Measurements from ENCODE around the gene BRME1.

Gene BRME1

DNA sequence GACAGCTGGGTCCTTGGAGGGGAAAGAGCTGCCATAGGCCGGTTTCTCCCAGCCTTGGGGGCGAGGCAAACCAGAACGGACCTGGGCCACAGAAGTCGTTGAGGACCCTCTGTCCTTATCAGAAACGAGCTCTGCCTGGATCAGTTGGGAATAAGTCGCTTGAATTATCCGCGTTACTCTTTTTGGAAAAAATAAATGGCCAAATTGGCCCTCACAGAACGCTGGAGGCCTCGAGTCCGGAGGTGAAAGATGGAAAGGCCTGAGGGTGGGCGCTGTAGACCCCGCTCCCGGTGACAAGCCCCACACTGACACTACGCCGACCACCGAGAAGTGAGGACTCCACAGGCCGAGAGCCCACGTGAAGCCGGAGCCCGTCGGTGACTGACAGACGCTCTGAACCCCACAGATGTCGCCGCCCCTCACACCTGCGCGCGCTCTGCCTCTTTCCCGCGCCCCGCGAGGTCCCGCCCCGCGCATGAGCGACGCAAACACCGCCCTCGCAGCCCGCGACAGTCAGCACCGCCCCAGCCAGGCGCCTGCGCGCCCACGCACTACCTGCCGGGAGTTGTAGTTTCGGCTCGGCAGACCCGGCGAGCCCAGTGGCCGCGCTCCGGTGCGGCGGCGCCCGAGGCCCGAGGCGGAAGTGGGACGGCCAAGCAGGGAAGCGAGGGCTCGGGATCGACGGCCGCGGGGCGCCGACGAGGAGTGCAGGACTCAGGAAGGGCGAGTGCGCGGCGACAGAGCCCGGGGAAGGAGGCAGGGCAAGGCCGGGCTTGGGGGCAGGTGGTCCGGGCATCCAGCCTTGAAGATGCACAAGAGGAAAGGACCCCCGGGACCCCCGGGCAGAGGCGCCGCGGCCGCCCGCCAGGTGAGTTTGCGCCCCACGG, at the start of gene BRME1, which contains the start of gene CC2D1A:
Gene BRME1, minus strand, starts transcription at position 484 of the 887 bp plus-strand sequence. CDS start 1,225 bp downstream, outside the sequence.
Gene CC2D1A, plus strand, starts transcription at position 568 of the 887 bp plus-strand sequence. Its CDS starts 241 bp downstream, at position 809.
- DNase-seq: peak; percentile 82 to 91

- no peak for DNase-seq
Observed at GRCh38 chr19:13954185-13954584, 48.3 kb upstream of the BRME1 start.

DNA sequence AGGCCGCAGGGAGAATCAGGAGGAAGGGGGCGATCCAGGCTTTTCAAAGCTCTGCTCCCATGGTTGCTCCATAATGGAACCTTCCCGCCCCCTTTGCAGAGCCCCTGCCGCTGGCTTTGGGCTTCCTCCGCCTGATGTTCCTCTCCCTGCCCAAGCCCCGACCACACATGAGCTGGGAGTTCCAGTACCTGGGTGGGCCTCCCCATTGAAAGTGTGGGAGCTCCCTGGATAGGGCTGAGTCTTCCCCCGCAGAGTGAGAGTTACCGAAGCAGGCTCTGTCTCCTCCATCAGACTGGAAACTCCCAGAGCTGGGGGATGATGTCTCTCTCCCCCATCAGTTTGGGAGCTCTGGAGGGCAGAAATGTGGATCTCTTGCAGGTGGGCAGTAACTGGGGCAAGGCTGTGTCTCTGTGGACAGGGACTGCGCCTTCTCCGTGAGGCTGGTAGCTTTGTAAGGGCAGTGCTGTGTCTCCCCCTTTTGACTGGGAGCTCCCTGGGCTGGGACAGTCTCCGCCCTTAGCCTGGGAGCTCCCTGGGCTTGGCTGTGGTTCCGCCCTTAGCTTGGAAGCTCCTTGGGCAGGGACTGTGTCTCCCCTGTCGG, 47.1 kb upstream of the BRME1 start:
- peak; percentile 32 to 35 for DNase-seq

DNA sequence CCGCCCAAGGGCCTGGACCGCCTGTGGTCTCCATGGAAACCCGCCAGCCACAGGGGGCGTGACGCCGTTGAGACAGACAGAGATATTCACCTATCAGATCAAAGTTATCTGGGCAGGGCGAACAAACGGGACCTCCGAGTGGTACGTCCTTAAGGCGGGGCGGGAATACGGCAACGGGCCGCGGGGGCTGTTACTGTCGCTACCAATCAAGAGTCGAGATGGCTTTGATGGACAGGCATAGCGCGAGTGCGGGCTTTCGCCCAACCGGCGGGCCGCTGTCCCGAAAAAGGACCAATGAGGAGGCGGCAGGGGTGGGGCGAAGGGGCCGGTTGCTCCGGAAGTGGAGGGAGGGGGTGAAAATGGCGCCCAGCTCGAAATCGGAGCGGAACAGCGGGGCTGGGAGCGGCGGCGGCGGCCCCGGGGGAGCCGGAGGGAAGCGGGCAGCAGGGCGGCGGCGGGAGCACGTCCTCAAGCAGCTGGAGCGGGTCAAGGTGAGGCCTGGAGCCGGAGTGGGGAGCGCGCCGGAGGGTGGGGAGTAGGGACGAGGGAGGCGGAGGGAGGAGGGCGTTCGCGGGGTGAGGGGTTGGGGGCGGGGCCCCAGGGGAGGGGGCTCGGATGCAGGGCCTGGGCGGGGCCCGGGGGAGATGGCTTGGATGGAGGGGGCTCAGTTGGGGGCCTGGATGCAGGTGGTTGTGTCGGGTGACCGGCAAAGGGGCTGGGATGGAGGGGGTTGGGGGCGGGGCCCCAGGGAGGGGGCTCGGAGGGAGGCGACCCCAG, 46.4 kb upstream of the BRME1 start, which contains the start of gene DCAF15:
Gene DCAF15, plus strand, starts transcription at position 356 of the 777 bp plus-strand sequence. Its CDS starts 4 bp downstream, at position 360.
- peak; percentile 99 to 100 for DNase-seq

DNA sequence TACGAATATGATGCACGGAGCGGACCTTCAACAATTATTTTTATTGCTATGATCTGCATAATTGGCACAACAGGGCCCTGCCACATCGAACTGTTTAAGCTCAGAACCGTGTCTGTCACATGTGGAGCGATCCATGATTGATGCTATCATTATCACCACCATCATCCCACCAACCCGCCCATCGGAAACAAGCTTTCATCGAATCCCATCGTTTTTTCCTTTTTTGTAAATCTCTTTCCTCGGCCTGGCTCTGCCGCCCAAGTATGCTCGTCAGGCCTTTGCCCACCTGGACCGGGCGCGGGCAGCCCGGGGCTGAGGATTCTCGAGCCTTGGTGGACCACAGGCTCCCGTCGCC, 45.9 kb upstream of the BRME1 start:
- no peak for DNase-seq

DNA sequence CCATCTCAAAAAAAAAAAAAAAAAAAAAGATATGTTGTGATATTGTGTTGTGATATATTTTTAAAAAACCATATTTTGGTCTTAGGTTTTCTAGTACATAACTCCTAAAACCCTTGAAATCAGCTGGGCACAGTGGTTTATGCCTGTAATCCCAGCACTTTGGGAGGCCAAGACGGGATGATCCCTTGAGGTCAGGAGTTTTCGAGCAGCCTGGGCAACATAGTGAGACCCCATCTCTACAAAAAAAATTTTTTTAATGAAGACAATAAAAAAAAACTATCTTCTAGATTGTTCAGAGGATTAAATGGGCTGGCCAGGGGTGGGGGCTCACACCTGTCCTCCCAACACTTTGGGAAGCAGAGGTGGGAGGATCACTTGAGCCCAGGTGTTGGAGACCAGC, 45.1 kb upstream of the BRME1 start:
- no peak for DNase-seq

GRCh38 chr19:13946414-13946813, 40.5 kb upstream of the BRME1 start:
- no peak for DNase-seq

DNA sequence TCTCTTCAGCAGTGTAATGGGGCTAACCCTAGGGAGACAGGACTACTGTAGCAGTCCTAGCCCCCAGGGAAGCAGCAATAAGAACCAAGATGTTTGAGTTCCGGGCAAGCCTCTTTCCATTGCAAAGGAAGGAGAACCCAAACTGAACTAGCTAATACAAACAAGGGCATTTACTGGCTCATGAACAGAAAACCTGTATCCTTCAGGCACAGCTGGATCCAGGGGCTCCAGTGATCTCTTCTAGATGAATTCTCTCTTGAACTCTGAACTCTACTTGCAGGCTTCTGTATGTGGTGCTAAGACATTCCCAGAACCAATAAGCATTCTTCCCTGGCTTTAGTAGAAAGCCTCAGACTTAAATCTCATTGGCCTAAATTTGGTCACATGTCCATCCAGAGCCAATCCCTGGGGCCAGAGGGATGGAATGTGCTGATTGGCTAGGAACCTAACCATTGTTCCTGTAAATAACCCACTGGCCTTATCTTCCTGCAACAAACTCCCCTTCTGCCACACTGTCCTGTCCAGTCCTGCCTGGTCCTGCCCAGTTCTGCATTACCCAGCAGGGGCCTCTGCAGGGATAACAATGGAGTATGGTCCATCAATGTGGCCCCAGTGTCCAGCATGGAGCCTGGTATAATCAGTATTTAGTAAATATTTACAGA, 36.2 kb upstream of the BRME1 start:
- no peak for DNase-seq

DNA sequence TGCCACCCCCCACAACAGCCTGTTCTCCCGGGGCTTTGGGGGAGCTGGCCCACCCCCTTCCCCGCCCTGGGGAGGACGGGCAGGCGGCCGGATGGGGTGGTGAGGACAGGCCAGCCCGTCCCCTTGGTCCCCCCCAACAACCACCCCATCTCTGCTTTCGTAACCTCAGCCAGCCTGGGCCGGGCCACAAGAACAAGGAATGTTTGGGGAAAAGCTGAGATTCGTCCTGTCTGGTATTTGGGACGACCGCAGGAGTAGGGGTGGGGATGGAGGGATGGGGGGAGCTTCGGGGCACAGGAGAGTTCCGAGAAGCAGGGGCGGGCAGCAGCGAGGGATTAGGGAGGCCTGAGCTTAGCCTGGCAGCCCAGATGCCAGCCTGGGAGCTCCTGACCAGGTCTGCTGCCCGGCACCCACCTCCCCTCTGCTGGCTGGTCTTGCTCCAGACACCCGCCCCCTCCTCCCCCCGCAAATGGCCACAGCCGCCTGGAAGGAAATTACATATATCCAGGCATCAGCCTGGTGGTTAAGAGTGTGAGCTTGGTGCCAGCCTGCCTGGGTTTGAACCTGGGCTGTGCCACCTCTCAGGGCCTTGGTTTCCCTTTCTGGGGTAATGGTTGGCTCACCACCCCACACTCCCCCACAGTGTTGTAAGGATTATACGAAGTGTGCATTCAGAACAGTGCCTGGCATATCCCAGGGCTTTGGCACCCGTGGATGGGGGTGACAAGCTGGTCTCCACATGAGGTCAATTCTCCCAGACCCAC, 32.6 kb upstream of the BRME1 start, which contains the start of gene PODNL1:
Gene PODNL1, minus strand, starts transcription at position 117 of the 764 bp plus-strand sequence. CDS start 236 bp downstream, outside the sequence.
- no peak for DNase-seq

GRCh38 chr19:13937479-13938300, 31.8 kb upstream of the BRME1 start:
- DNase-seq: no peak

- no peak for DNase-seq
Observed at GRCh38 chr19:13935765-13936510, 30.0 kb upstream of the BRME1 start.

DNA sequence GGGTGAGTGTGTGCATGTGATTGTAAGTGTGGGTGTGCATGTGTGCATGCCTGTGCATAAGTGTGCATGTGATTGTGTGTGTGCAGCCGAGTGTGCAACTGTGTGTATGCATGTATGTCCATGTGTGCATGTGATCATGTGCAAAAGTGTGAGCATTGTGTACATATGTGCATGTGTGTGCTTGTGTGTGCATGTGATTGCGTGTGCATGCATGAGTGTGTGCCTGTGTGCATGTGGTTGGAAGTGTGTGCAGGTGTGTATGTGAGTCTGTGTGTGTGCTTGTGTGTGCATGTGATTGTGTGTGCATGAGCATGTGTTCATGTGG, 28.8 kb upstream of the BRME1 start:
- no peak for DNase-seq

DNA sequence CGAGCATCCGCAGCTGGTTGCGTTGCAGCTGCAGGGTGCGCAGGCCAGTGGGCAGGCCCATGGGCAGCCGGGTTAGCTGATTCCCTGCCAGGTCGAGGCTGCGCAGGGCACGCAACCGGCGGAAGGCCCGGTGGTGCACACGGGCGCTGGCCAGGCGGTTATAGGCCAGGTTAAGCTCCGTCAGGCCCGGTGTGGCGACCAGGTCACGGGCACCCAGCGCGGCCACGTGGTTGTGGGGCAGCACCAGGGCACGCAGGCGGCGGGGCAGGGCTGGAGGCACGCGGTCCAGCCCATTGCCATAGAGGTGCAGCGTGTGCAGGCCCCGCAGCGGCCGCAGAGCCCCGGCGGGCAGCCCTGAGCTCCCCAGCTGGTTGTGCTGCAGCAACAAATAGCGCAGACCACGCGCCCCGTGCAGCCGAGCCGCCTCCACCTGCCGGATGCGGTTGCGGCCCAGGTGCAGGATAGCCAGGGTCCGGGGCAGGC, 27.0 kb upstream of the BRME1 start:
- no peak for DNase-seq

DNA sequence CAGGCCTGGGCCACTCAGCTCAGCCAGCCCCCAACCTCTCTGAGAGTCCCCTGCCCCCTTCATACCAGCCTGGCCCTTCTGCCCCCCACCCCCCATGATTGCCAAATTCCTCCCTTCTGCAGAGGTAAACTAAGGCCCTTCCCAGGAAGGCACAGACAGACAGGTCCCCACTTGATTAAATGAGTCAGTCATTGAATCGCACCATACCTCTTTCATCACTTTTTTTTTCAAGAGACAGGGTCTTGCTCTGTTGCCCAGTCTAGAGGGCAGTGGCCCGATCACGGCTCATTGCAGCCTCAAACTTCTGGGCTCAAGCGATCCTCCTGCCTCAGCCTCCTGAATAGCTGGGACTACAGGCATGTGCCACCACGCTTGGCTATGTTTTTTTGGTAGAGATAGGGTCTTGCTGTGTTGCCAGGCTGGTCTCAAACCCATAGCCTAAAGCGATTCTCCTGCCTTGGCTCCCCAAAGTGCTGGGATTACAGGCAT, 26.3 kb upstream of the BRME1 start:
- DNase-seq: no peak

DNA sequence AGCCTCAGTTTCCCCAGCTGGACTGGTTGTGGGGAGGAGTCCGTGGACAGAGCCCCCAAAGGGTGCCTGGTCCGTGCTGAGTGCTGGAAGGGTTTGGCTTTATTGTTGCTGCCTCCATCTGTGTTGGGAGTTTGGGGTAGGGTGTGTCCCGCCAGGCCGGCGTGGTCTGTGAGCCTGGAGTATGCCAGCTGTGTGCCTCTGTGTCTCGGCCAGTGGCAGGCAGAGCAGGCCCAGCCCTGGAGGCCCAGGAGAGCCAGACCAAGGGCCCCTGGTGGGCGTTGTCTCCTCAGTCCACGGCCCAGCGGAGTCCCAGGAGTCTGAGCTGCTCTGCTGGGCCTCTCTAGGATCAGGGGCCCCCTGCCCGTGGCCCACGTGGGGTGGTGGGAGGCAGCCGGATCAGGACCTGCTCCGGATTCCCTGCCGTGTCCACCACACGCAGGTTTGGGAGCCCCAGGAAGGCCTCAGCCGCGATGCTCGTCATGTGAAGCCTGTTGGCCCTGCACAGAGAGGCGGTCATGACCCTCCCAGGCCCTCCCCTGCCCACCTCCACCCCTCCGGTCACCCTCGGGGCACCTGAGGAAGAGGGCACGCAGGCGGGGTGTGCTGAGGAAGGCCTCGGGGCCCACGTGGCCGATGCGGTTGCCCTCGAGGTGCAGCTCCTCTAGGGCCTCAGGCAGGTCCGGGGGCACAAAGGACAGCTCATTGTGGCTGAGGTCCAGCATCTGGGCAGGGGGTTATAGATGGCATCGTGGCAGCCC, 25.7 kb upstream of the BRME1 start:
- no peak for DNase-seq

GRCh38 chr19:13930402-13930801, 24.5 kb upstream of the BRME1 start:
- DNase-seq: no peak

- DNase-seq: no peak
Observed at GRCh38 chr19:13929956-13930355, 24.0 kb upstream of the BRME1 start.

DNA sequence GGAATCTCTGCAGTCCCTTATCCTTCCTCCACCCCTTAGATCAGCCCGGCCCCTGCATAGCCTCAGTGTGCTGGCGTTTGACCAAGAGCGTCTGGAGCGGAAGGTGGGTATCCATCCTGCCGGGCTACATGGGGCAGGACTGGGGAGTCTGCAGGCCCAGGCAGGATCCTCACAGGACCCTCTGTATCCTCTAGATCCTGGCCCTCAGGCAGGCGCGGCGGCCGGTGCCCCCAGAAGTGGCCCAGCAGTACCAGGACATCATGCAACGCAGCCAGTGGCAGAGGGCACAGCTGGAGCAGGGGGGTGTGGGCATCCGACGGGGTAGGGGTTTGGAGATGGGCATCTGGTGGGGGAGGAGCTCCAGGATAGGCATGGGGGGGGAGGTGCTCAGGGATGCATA, 23.4 kb upstream of the BRME1 start:
- DNase-seq: no peak

DNA sequence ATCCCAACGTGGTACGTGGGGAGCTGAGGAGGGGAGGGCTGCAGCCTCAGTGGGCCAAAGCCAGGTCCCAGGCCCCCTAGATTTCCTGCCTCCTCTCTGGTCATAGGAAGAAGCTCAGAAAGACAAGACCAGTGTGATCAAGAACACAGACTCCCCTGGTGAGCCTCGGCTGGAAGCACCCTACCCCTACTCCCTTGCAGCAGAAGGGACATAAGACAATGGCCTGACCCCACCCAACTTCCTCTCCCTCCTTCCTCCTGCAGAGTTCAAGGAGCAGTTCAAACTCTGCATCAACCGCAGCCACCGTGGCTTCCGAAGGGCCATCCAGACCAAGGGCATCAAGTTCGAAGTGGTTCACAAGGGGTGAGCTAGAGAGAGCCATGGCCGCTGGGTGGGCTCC, 20.8 kb upstream of the BRME1 start:
- DNase-seq: no peak

Measured in inflammatory macrophage treated with lipopolysaccharide for 1 hour (primary cell).